ENCODE measurements around the gene BRINP3.

BRINP3 gene

DNA sequence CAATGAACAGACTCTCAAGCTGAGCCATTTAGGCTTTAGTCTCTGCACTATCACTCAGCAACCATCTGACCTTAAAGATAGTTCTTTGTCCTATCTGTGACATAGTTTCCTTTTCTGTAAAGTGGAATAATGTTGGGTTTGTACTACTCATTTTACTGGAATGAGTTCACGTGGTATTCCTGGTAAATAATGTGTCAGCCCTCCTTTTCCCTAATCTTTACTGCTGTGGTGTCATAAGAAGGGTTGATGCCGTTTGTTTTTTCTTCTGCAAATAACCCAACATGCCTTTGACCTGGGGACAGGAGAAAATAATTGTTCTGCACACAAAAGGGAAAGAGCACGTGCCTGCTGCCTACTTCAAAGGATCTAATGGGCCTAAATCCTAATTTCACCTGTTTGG is 297.8 kb downstream of the BRINP3 start:
- no peak for TF ChIP-seq ZFX (IDR thresholded peaks at IDR 0.05)
- TF ChIP-seq, protein P1, sequence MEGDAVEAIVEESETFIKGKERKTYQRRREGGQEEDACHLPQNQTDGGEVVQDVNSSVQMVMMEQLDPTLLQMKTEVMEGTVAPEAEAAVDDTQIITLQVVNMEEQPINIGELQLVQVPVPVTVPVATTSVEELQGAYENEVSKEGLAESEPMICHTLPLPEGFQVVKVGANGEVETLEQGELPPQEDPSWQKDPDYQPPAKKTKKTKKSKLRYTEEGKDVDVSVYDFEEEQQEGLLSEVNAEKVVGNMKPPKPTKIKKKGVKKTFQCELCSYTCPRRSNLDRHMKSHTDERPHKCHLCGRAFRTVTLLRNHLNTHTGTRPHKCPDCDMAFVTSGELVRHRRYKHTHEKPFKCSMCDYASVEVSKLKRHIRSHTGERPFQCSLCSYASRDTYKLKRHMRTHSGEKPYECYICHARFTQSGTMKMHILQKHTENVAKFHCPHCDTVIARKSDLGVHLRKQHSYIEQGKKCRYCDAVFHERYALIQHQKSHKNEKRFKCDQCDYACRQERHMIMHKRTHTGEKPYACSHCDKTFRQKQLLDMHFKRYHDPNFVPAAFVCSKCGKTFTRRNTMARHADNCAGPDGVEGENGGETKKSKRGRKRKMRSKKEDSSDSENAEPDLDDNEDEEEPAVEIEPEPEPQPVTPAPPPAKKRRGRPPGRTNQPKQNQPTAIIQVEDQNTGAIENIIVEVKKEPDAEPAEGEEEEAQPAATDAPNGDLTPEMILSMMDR (conservative IDR thresholded peaks at IDR 0.05): no peak

DNA sequence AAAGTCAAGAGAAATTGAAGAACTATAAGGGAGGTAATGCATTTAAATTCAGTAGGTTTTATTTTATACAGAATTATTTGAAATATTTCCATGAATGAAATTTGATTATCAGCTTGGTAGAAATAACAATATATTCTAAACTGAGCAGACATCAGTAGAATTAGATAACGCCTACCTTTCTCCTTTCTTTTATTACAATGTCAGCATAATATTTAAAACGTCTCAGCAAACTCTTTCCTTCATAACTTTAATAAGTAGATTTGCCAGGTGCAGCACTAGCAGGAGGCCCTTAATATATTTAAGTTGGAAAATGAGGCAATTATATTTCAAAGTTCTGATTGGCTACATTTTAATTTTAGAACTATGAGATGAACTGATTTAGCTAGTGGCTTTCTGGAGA is 298.8 kb downstream of the BRINP3 start:
- TF ChIP-seq, protein P1 (conservative IDR thresholded peaks at IDR 0.05): no peak
- H3K27ac ChIP-seq: no peak overlapping the region

More for the DNA sequence above, 297.8 kb downstream of the BRINP3 start:
- H3K27ac ChIP-seq: no peak overlapping the region

DNA sequence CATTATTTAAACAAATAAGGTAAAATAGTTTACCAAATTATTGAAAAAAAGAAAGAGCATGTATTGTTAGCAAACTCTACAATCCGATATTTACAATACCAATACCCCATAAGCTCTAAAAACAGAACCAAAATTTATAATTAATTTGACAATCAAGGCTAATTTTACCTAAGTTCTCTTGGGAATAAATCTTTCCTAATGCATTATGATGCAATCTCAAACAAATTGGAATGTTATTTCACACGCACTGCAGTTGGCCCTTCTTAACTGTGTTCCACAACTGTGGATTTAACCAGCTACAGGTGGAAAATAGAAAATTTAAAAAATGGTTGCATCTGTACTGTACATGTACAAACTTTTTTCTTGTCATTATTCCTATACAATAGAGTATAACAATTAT is 300.1 kb downstream of the BRINP3 start:
- TF ChIP-seq, protein P1 (conservative IDR thresholded peaks at IDR 0.05): no peak
- no peak for TF ChIP-seq ZFX (IDR thresholded peaks at IDR 0.05)

DNA sequence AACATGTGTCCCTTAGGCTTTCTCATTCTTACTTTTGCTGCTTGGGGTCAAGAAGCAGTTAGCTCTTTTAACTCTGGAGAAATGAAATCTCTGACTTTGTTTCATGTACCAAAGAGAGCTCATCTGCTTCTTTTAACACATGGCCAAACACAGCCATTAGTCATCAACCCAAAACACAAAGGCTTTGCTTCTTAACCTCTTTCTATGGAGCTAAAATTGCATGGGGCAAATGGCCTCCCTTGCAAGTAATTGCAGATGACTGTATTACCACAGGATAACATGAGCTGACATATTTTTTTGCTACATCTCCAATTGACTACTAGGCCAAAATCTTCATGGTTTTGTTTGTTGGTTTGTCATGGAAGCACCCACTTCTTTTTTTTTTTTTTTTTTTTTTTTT is 300.9 kb downstream of the BRINP3 start:
- no peak overlapping the region for H3K27ac ChIP-seq
- no peak for TF ChIP-seq ZFX (IDR thresholded peaks at IDR 0.05)
- TF ChIP-seq, protein P1 (conservative IDR thresholded peaks at IDR 0.05): no peak

More for the DNA sequence above, 300.1 kb downstream of the BRINP3 start:
- H3K27ac ChIP-seq: no peak overlapping the region

DNA sequence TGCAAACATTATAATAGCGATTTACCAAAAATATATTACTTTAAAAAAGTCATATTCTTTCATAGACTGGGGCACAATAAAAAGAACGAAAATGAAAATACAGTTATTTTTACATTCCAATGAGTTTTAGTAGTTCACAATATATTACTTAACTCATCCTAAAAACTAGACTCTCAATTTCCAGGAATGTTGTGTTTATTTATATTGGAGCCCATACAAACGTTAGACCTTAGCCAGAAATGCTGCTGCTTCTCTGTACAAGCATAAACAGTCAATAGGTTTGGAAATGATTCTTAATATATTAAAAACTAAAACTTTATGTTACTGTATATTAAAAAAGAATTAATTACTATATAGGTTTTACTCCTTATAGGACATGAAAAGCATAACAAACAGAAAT is 302.3 kb downstream of the BRINP3 start:
- TF ChIP-seq, protein P1 (conservative IDR thresholded peaks at IDR 0.05): no peak
- no peak for TF ChIP-seq ZFX (IDR thresholded peaks at IDR 0.05)
- H3K27ac ChIP-seq: no peak overlapping the region

DNA sequence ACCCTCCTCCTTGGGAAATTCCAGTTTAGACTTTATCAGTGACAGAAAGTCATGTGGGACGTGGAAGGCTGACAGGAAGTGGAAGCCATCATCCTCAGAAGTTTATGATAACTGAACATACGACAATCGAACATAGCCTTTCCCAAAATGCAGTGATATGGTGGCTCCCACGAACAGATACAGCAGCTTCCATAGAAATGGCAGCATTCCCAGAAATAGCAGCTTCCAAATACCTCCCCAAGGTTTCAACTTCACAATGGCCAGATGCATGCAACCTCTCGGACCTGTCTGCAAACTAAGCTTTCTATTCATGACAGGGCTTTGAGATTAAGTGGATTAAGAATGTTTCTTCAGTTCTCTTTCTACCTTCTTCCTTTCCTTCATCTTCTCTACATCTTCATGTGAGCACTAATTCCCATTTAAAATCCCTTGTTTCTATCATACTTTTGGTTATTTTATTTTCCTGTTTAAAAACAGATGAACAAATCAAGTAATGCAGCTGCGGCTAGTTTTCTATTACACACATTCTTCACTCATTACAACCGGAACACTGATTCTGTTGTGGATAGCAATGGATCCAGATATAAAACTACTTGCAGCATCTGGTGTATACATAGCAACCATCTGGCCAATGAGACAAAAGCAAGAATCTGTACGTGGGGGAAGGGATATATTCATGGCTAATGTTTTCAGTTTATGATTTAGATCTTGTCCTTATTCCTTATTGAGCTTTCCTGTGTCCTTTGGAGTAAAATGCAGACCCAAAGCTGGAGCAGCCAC is 304.8 kb downstream of the BRINP3 start:
- no peak overlapping the region for H3K27ac ChIP-seq
- TF ChIP-seq ZFX (IDR thresholded peaks at IDR 0.05): no peak
- TF ChIP-seq, protein P1 (conservative IDR thresholded peaks at IDR 0.05): no peak

DNA sequence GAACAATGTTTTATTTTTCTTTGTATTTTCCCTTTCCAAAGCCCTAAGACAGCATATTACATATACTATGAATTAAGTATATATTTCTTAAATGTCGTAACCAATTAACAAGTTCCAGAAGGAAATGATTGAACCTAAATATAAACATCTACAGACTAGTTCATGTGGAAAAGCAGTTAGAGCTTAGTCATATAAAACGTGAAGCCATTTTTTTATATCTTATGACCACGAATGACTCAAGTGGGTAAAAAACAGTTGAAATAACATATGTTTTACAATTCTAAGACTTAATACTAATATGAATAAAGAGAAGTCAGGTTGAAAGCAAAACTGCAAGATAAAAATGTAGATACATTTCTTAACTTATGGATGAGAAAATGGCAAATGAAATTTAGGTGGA is 307.3 kb downstream of the BRINP3 start:
- H3K27ac ChIP-seq: no peak overlapping the region
- TF ChIP-seq ZFX (IDR thresholded peaks at IDR 0.05): no peak
- TF ChIP-seq, protein P1 (conservative IDR thresholded peaks at IDR 0.05): no peak

Data from C4-2B (cell line).